ENCODE data around the gene OR52M1. TPM values are rescaled to one million over a fixed set of nuclear protein-coding genes. Genes with fewer than 3 reads are reported as not detected.

OR52M1 gene
- total RNA-seq, 2 experiments from 2014 or later, result not detected

GRCh38 chr11:4511282-4512245, 33.4 kb upstream of the OR52M1 start:
- DNase-seq (no peak), ATAC-seq (no peak)
- ChIA-PET POLR2A (no interaction called here), CTCF (no interaction called here)
- no peak overlapping the region for H3K27ac Mint-ChIP-seq
- H3K27me3 Mint-ChIP-seq, result peaks cover 4% of the 10 kb centered on the region
- no peaks in the 10 kb centered on the region for H3K4me1 Mint-ChIP-seq (ENCODE audit: low read depth)
- TF ChIP-seq CTCF (IDR thresholded peaks at IDR 0.05), result no peak
- H3K36me3 Mint-ChIP-seq (ENCODE audit: low read depth), result no peaks in the 10 kb centered on the region
- H3K9me3 Mint-ChIP-seq, result no peaks in the 10 kb centered on the region
- no peak overlapping the region for H3K4me3 Mint-ChIP-seq
- intact Hi-C loops (cut with micrococcal nuclease), result no loop called here

- ATAC-seq (no peak), DNase-seq (no peak)
- no peaks in the 10 kb centered on the region for H3K36me3 Mint-ChIP-seq (ENCODE audit: low read depth)
- H3K4me1 Mint-ChIP-seq (ENCODE audit: low read depth), result no peaks in the 10 kb centered on the region
- ChIA-PET CTCF (interaction anchor here (0.9 kb wide), 1 partner anchor 326 kb away, joined by 3 read pairs; no protein-coding TSS in a partner anchor), POLR2A (no interaction called here)
- H3K9me3 Mint-ChIP-seq, result no peaks in the 10 kb centered on the region
- H3K27ac Mint-ChIP-seq, result no peak overlapping the region
- TF ChIP-seq CTCF (IDR thresholded peaks at IDR 0.05), result no peak
- H3K4me3 Mint-ChIP-seq, result no peak overlapping the region
- intact Hi-C loops (cut with micrococcal nuclease), result no loop called here
- H3K27me3 Mint-ChIP-seq, result no peaks in the 10 kb centered on the region
Observed at GRCh38 chr11:4514196-4514595, 30.8 kb upstream of the OR52M1 start.

DNA sequence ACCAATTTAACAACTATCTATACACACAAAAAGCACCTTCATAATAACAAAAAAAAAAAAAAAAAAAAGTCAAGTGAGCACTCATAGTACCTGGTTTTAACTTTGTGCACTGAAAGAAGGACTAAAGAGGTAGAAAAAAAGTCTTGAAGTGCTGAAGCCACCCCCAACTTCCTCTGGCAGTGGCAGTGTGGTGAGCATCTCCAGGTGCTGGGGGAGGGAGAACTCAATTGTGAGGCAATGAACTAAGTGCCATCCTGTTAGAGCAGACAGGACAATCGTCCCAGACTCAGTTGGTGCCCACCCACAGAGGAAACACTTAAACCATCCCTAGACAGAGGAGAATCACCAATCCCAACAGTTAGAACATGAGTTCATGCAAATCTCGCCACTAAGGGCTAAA, 22.7 kb upstream of the OR52M1 start:
- CTCF ChIA-PET, result no interaction called here
- POLR2A ChIA-PET, result interaction anchor here (1.0 kb wide), 1 partner anchor 27 kb away, joined by 3 read pairs; no protein-coding TSS in a partner anchor
- no peak for ATAC-seq
- Mint-ChIP-seq H3K27ac (no peak overlapping the region), H3K4me3 (no peak overlapping the region), H3K9me3 (no peaks in the 10 kb centered on the region), H3K4me1 (ENCODE audit: low read depth) (peaks cover 4% of the 10 kb centered on the region), H3K36me3 (ENCODE audit: low read depth) (no peaks in the 10 kb centered on the region), H3K27me3 (peaks cover 4% of the 10 kb centered on the region)
- intact Hi-C loops (cut with micrococcal nuclease), result no loop called here
- no peak for TF ChIP-seq CTCF (IDR thresholded peaks at IDR 0.05)
- peak; percentile 26 for DNase-seq

GRCh38 chr11:4522752-4523151, 22.2 kb upstream of the OR52M1 start:
- H3K27me3 Mint-ChIP-seq, result peaks cover 4% of the 10 kb centered on the region
- ATAC-seq (no peak), DNase-seq (no peak)
- no peaks in the 10 kb centered on the region for H3K9me3 Mint-ChIP-seq
- CTCF ChIA-PET, result no interaction called here
- no peak for TF ChIP-seq CTCF (IDR thresholded peaks at IDR 0.05)
- H3K27ac Mint-ChIP-seq, result no peak overlapping the region
- no peaks in the 10 kb centered on the region for H3K36me3 Mint-ChIP-seq (ENCODE audit: low read depth)
- no peak overlapping the region for H3K4me3 Mint-ChIP-seq
- H3K4me1 Mint-ChIP-seq (ENCODE audit: low read depth), result peaks cover 4% of the 10 kb centered on the region
- POLR2A ChIA-PET, result interaction anchor here (1.0 kb wide), 1 partner anchor 27 kb away, joined by 3 read pairs; no protein-coding TSS in a partner anchor
- intact Hi-C loops (cut with micrococcal nuclease), result no loop called here

- CTCF ChIA-PET, result no interaction called here
Observed at GRCh38 chr11:4523666-4524065, 21.3 kb upstream of the OR52M1 start.

More at GRCh38 chr11:4523666-4524065, 21.3 kb upstream of the OR52M1 start:
- intact Hi-C loops (cut with micrococcal nuclease), result no loop called here
- ATAC-seq, result no peak
- no peak for TF ChIP-seq CTCF (IDR thresholded peaks at IDR 0.05)
- Mint-ChIP-seq H3K4me3 (no peak overlapping the region), H3K27ac (no peak overlapping the region), H3K27me3 (peaks cover 9% of the 10 kb centered on the region), H3K36me3 (ENCODE audit: low read depth) (no peaks in the 10 kb centered on the region), H3K9me3 (no peaks in the 10 kb centered on the region), H3K4me1 (ENCODE audit: low read depth) (peaks cover 4% of the 10 kb centered on the region)
- DNase-seq, result no peak
- POLR2A ChIA-PET, result no interaction called here
